Small intestine (tissue), 7 donors: ENCODE measurements around the gene MUC13. TPM values are rescaled to one million over a fixed set of nuclear protein-coding genes. Genes with fewer than 3 reads are reported as not detected.
"Not testable (repeated sequence)": the region's sequence is repeated elsewhere in the genome, so short reads cannot be mapped to it uniquely, and the experiment has no call there.

Experiments used
- DNase-seq, 2 donors: peaks; one replicate each; pipeline versions ENCODE4 v3.0.0 to v3.0.0-alpha.2; 2013
- FAIRE-seq: peaks from 2 replicates; lab custom pipeline; 2012; peaks lifted over from hg19 to GRCh38; lab: Jason Lieb, UNC
- H3K27ac ChIP-seq, 3 donors: one replicate each; pipeline ENCODE4 v1.5.1; 2013; ENCODE audit warnings: low read length in 2 of 3, mild to moderate bottlenecking in 2 of 3, control low read depth in 1 of 3, inconsistent platforms in 1 of 3, low read depth in 1 of 3, moderate library complexity in 1 of 3
- H3K27me3 ChIP-seq, 3 donors: one replicate each; pipeline ENCODE4 v1.6.1; 2013; ENCODE audit warnings: low read length in 3 of 3, inconsistent platforms in 1 of 3; ENCODE audit not compliant: control insufficient read depth in 3 of 3, insufficient read depth in 3 of 3
- H3K36me3 ChIP-seq, 3 donors: one replicate each; pipeline ENCODE4 v1.6.1; 2013; ENCODE audit warnings: low read length in 3 of 3, inconsistent platforms in 1 of 3, low read depth in 1 of 3, mild to moderate bottlenecking in 1 of 3, moderate library complexity in 1 of 3; ENCODE audit not compliant: control insufficient read depth in 3 of 3, insufficient read depth in 2 of 3
- H3K4me1 ChIP-seq, 3 donors: one replicate each; pipeline ENCODE4 v1.6.1; 2013; ENCODE audit warnings: low read length in 2 of 3, inconsistent platforms in 1 of 3, low read depth in 1 of 3, mild to moderate bottlenecking in 1 of 3, moderate library complexity in 1 of 3; ENCODE audit not compliant: control insufficient read depth in 3 of 3, insufficient read depth in 2 of 3
- H3K4me3 ChIP-seq, 3 donors: one replicate each; pipeline ENCODE4 v1.5.1; 2013; ENCODE audit warnings: low read length in 3 of 3, control low read depth in 1 of 3, inconsistent platforms in 1 of 3, low read depth in 1 of 3, mild to moderate bottlenecking in 1 of 3, moderate library complexity in 1 of 3
- H3K9me3 ChIP-seq, 2 donors: one replicate each; pipeline ENCODE4 v1.6.1; 2013; ENCODE audit warnings: low read depth in 1 of 2, low read length in 1 of 2; ENCODE audit not compliant: control insufficient read depth in 2 of 2, insufficient read depth in 1 of 2
- WGBS, 3 donors: extraction: QIAGEN DNeasy Blood & Tissue Kit; methylation state at CpG; one replicate each; pipeline ENCODE4 v1.1.7; 2013; 5-methylcytosine and 5-hydroxymethylcytosine counted together
- polyA plus RNA-seq, 4 donors: library from polyadenylated mRNA; stranded (reverse) in 3 of 4; unstranded in 1 of 4; fragments of 200-250 nt in 3 of 4; fragments of 120-200 nt in 1 of 4; gene quantifications; one replicate each; pipeline versions ENCODE4 v1.2.1 to v1.2.3, GENCODE V29; 2013
- donor health status: healthy with polysubstance abuse.
- donor health status: control.
- donor health status: control.
- donor health status: Bipolar disorder and iron deficiency.
- donor health status: healthy.

MUC13 gene
- polyA plus RNA-seq, 4 donors, result 178 to 1,389 (median 408) TPM

- Histone ChIP-seq H3K27me3 (no peaks in the 10 kb centered on the region), H3K4me1 (peaks cover 6 to 44% (median 7%) of the 10 kb centered on the region in 3 donors), H3K4me3 (no peak overlapping the region), H3K27ac (peak overlapping the region; percentile 69 to 84 (median 77)), H3K9me3 (peaks cover 0 to 9% of the 10 kb centered on the region in 2 donors), H3K36me3 (no peaks in the 10 kb centered on the region)
- DNase-seq (no peak), FAIRE-seq (no peak)
- 93 to 98% (median 97%) methylated on average over 2 of the region's 2 CpGs for WGBS, 3 donors
Observed at GRCh38 chr3:124962403-124962940, 27.9 kb upstream of the MUC13 start.

GRCh38 chr3:124960698-124961097 lies 26.1 kb upstream of the MUC13 start:
- no peak overlapping the region for H3K4me3 ChIP-seq
- peaks cover 6 to 44% (median 7%) of the 10 kb centered on the region in 3 donors for H3K4me1 ChIP-seq
- peaks cover 0 to 9% of the 10 kb centered on the region in 2 donors for H3K9me3 ChIP-seq
- H3K27me3 ChIP-seq, result no peaks in the 10 kb centered on the region
- no peak for FAIRE-seq
- H3K27ac ChIP-seq, result peak overlapping the region; percentile 70 to 81 (median 77)
- peak; percentile 50 to 51 for DNase-seq
- no peaks in the 10 kb centered on the region for H3K36me3 ChIP-seq
- WGBS, 3 donors, result 40 to 67% (median 56%) methylated on average over 5 of the region's 5 CpGs

GRCh38 chr3:124960105-124960504 lies 25.6 kb upstream of the MUC13 start:
- Histone ChIP-seq H3K4me3 (no peak overlapping the region), H3K4me1 (peaks cover 6 to 44% (median 6%) of the 10 kb centered on the region in 3 donors), H3K36me3 (no peaks in the 10 kb centered on the region), H3K9me3 (peaks cover 0 to 9% of the 10 kb centered on the region in 2 donors), H3K27me3 (no peaks in the 10 kb centered on the region), H3K27ac (peak overlapping the region in 2 of 3 donors; percentile 77 to 81)
- WGBS, 3 donors, result 14 to 45% (median 40%) methylated on average over 3 of the region's 3 CpGs
- DNase-seq (peak; percentile 79 to 94), FAIRE-seq (no peak)

GRCh38 chr3:124957951-124958350 lies 23.4 kb upstream of the MUC13 start:
- H3K27me3 ChIP-seq, DNase-seq, H3K36me3 ChIP-seq, FAIRE-seq, H3K9me3 ChIP-seq, H3K4me3 ChIP-seq, H3K27ac ChIP-seq: not testable (repeated sequence)
- 75 to 91% (median 81%) methylated on average over 4 of the region's 4 CpGs for WGBS, 3 donors
- H3K4me1 ChIP-seq, result peaks cover 4 to 34% (median 4%) of the 10 kb centered on the region in 3 donors

- Histone ChIP-seq H3K27me3 (no peaks in the 10 kb centered on the region), H3K36me3 (no peaks in the 10 kb centered on the region), H3K4me1 (peaks cover 0 to 20% (median 0%) of the 10 kb centered on the region in 3 donors), H3K9me3 (no peaks in the 10 kb centered on the region), H3K4me3 (no peak overlapping the region), H3K27ac (peak overlapping the region; percentile 55 to 85 (median 77))
- 18 to 59% (median 32%) methylated on average over 5 of the region's 5 CpGs for WGBS, 3 donors
- DNase-seq, result no peak
- FAIRE-seq, result peak; percentile 81
Observed at GRCh38 chr3:124952282-124952855, 17.8 kb upstream of the MUC13 start.

- FAIRE-seq, result no peak
- DNase-seq, result peak; percentile 92 to 94
- 31 to 66% (median 48%) methylated on average over 8 of the region's 8 CpGs for whole genome bisulfite sequencing, 3 donors
- Histone ChIP-seq H3K27ac (peak overlapping the region; percentile 69 to 85 (median 85)), H3K4me1 (peaks cover 0 to 20% (median 0%) of the 10 kb centered on the region in 3 donors), H3K9me3 (no peaks in the 10 kb centered on the region), H3K27me3 (no peaks in the 10 kb centered on the region), H3K36me3 (no peaks in the 10 kb centered on the region), H3K4me3 (no peak overlapping the region)
Observed at GRCh38 chr3:124951511-124952281, 17.1 kb upstream of the MUC13 start.

- DNase-seq (no peak), FAIRE-seq (no peak)
- H3K27me3 ChIP-seq, result no peaks in the 10 kb centered on the region
- H3K27ac ChIP-seq, result no peak overlapping the region
- no peak overlapping the region for H3K4me3 ChIP-seq
- no peaks in the 10 kb centered on the region for H3K9me3 ChIP-seq
- 79 to 89% (median 88%) methylated on average over 3 of the region's 3 CpGs for WGBS, 3 donors
- no peaks in the 10 kb centered on the region for H3K36me3 ChIP-seq
- peaks cover 0 to 20% (median 0%) of the 10 kb centered on the region in 3 donors for H3K4me1 ChIP-seq
Observed at GRCh38 chr3:124950026-124950425, 15.5 kb upstream of the MUC13 start.

GRCh38 chr3:124942613-124943012 lies 8.1 kb upstream of the MUC13 start:
- Histone ChIP-seq H3K27ac (no peak overlapping the region), H3K4me3 (no peak overlapping the region), H3K9me3 (no peaks in the 10 kb centered on the region), H3K36me3 (no peaks in the 10 kb centered on the region), H3K4me1 (no peaks in the 10 kb centered on the region), H3K27me3 (peaks cover 0 to 2% (median 0%) of the 10 kb centered on the region in 3 donors)
- FAIRE-seq (no peak), DNase-seq (no peak)
- WGBS, 3 donors, result 88 to 98% (median 96%) methylated on average over 2 of the region's 2 CpGs
